GM12875 (cell line): Measurements from ENCODE around the gene ICAM1.
A peak's percentile ranks its signal among the peaks of the same experiment; 100 is the strongest.

Experiments
- H3K4me3 ChIP-seq: one replicate; pipeline ENCODE4 v1.5.1; 2011; ENCODE audit warnings: low read depth, low read length, control low read depth
- TF ChIP-seq, protein P1 (sequence below): IDR thresholded peaks from 2 replicates; pipeline ENCODE4 v1.5.1; 2011; ENCODE audit warnings: low read depth, mild to moderate bottlenecking, control low read depth, inconsistent platforms, low read length, moderate library complexity, borderline replicate concordance; ENCODE audit not compliant: insufficient read depth

Gene ICAM1, protein sequence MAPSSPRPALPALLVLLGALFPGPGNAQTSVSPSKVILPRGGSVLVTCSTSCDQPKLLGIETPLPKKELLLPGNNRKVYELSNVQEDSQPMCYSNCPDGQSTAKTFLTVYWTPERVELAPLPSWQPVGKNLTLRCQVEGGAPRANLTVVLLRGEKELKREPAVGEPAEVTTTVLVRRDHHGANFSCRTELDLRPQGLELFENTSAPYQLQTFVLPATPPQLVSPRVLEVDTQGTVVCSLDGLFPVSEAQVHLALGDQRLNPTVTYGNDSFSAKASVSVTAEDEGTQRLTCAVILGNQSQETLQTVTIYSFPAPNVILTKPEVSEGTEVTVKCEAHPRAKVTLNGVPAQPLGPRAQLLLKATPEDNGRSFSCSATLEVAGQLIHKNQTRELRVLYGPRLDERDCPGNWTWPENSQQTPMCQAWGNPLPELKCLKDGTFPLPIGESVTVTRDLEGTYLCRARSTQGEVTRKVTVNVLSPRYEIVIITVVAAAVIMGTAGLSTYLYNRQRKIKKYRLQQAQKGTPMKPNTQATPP

GRCh38 chr19:10270616-10271394 is at the start of gene ICAM1:
Gene ICAM1, plus strand, starts transcription at chr19:10271120. Its CDS starts 40 bp downstream, at chr19:10271160.
- TF ChIP-seq, protein P1, sequence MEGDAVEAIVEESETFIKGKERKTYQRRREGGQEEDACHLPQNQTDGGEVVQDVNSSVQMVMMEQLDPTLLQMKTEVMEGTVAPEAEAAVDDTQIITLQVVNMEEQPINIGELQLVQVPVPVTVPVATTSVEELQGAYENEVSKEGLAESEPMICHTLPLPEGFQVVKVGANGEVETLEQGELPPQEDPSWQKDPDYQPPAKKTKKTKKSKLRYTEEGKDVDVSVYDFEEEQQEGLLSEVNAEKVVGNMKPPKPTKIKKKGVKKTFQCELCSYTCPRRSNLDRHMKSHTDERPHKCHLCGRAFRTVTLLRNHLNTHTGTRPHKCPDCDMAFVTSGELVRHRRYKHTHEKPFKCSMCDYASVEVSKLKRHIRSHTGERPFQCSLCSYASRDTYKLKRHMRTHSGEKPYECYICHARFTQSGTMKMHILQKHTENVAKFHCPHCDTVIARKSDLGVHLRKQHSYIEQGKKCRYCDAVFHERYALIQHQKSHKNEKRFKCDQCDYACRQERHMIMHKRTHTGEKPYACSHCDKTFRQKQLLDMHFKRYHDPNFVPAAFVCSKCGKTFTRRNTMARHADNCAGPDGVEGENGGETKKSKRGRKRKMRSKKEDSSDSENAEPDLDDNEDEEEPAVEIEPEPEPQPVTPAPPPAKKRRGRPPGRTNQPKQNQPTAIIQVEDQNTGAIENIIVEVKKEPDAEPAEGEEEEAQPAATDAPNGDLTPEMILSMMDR = peak; percentile 29; the same call in 1 of the 2 replicates
- H3K4me3 ChIP-seq = peak within 1 kb of the TSS; percentile 81

- no peak overlapping the region for H3K4me3 ChIP-seq
- TF ChIP-seq, protein P1 = no peak
These were observed 48.6 kb upstream of the ICAM1 start for GRCh38 chr19:10222201-10222890.

DNA sequence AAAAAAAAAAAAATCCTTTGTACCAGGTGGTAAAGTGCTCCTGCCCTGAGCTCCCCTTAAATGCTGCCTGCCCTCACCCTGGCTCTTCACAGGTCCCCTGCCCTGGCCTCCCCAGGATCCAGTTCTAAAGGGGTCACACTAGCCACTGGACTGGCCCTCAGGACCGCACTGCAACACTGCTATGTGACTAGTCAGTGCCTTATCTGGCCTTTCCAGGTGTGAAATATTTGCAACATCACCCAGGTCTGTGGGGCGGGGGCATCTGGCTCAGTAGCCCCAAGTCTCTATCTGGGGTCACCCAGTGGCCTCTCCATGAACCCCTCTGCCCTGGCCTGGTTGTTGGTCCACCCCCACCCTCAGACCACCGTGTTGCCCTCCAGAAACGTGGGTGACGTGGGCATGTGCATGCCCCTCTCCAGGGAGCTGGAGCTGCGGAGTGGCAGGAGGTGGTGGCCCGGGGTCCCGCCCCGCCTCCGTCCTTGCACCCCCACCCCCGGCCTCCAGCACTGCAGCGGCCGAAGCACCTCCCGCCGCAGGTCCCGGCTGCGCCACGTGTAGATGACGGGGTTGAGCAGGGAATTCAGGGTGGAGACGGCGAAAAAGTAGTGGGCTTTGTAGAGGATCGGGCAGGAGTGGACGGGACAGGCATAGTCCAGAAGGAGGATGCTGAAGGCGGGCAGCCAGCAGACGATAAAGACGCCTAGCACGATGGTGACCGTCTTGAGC is 47.3 kb upstream of the ICAM1 start:
- TF ChIP-seq, protein P1 = no peak
- no peak overlapping the region for H3K4me3 ChIP-seq

GRCh38 chr19:10224337-10224736 is 46.6 kb upstream of the ICAM1 start:
- no peak overlapping the region for H3K4me3 ChIP-seq
- TF ChIP-seq, protein P1 = no peak

DNA sequence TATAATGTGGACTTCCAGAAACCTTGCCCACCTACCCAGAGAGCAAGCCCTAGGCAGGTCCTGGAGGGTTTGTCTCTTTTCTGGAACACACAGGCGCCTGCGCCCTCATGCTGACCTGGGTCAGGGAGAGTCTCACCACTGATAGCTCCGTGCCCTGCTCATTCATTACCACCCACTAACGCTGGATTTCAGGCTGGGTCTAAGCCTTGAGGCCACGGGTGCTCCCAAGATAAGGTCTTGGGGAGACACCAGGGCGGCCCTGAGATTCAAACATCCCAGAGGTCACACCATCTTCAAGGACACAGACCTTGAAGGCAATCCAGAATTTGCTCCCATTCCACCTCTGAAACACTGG is 44.9 kb upstream of the ICAM1 start:
- H3K4me3 ChIP-seq = no peak overlapping the region
- TF ChIP-seq, protein P1 = no peak

DNA sequence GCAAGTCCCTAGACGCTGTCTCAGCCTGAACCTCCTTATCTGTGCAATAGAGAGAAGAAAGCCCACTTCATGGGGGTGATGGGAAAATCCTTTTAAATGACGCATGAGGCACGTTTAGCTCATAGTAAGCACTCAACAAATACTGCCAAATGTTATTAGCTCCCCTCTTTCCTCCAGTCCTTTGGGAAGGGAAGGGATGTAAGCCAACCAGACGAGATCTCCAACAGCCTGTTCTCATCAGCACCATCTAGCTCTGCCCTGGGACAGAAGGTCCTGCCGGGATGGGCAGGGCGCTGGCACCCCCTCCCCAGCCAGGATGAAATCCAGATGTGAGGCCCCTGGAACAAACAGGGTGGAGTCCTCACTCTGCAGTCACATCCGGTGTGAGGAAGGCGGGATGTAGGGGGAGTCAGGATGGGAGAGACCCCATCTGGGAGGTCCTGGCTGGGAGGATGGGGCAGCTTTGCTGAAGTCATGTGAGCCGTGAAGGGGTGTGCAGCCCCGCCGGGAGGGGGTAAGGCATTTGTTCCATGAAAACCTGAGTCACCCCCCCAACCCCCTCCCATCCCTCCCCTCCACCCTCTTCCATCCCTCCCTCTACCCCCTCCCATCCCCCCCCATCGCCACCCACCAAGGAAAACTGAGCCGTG is 44.4 kb upstream of the ICAM1 start:
- TF ChIP-seq, protein P1 = no peak
- no peak overlapping the region for H3K4me3 ChIP-seq
